IPS-18a (cell line): ENCODE data around the gene RXFP2.

Source experiments
- H3K27ac ChIP-seq: one replicate; pipeline ENCODE4 v1.5.1; 2013; ENCODE audit warnings: low read length
- H3K27me3 ChIP-seq: one replicate; pipeline ENCODE4 v1.6.1; 2013; ENCODE audit warnings: mild to moderate bottlenecking, low read length; ENCODE audit not compliant: control insufficient read depth, insufficient read depth
- H3K36me3 ChIP-seq: one replicate; pipeline ENCODE4 v1.6.1; 2013; ENCODE audit warnings: low read depth, low read length; ENCODE audit not compliant: control insufficient read depth
- H3K4me1 ChIP-seq: one replicate; pipeline ENCODE4 v1.6.1; 2013; ENCODE audit warnings: low read depth, low read length; ENCODE audit not compliant: control insufficient read depth
- H3K4me3 ChIP-seq: one replicate; pipeline ENCODE4 v1.5.1; 2013; ENCODE audit warnings: low read length
- H3K9ac ChIP-seq: one replicate; pipeline ENCODE4 v1.6.1; 2013; ENCODE audit warnings: mild to moderate bottlenecking, low read length, moderate library complexity
- H3K9me3 ChIP-seq: one replicate; pipeline ENCODE4 v1.6.1; 2013; ENCODE audit warnings: low read depth, low read length; ENCODE audit not compliant: control insufficient read depth

The RXFP2 gene

DNA sequence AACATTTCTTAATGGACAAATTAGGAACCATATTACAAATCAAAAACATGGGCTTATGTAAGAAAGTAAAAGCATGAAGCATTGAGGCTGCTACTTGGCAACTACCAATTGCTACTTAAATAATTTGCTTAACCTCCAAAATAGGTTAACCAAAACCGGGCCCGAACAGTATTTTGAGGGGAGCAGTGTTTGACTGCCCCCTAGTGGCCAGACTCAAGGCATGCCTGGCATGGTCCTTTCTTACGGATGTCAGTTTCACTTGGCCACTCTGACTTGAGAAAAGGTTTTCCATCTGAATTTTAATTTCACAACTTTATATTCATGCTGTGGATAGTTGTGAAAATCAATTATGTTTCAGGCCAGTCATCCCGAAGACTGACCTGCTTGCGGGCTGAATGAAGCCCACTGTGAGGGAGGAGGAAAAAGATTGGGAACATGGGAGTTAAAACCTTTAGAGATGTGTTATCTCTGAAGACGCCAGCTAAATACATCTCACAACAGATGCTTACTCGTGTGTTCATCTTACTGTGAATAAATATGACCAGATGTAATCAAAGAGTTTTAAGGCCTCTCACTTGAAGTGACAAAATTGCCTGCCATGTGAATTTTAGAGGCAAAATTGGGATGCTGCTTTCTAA, 2.9 kb downstream of the RXFP2 start:
- no peak overlapping the region for H3K4me3 ChIP-seq
- H3K4me1 ChIP-seq = no peaks in the 10 kb centered on the region
- H3K27ac ChIP-seq = no peak overlapping the region
- no peak overlapping the region for H3K9ac ChIP-seq
- H3K9me3 ChIP-seq = no peaks in the 10 kb centered on the region
- H3K36me3 ChIP-seq = no peaks in the 10 kb centered on the region
- no peaks in the 10 kb centered on the region for H3K27me3 ChIP-seq

DNA sequence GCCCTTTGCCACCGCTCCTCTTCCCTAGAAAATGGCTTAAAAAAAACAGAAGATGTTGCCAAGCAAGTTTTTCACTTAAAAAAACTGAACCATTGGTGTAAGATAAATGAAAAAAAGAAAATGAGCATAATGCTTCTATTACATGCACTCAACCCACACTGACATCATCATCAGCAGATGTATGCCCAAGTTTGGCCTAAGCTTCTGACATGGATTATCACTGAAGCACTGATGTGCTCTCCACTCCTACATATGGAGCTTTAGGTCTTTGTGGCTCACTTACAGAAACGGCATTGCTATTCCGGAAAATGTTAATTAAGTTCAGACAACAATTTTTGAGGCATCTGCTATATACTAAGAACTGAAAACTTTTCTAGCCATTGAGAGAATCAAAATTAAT, 8.0 kb downstream of the RXFP2 start:
- no peak overlapping the region for H3K9ac ChIP-seq
- no peaks in the 10 kb centered on the region for H3K4me1 ChIP-seq
- H3K9me3 ChIP-seq = no peaks in the 10 kb centered on the region
- H3K27ac ChIP-seq = no peak overlapping the region
- H3K4me3 ChIP-seq = no peak overlapping the region
- H3K27me3 ChIP-seq = no peaks in the 10 kb centered on the region
- H3K36me3 ChIP-seq = no peaks in the 10 kb centered on the region

DNA sequence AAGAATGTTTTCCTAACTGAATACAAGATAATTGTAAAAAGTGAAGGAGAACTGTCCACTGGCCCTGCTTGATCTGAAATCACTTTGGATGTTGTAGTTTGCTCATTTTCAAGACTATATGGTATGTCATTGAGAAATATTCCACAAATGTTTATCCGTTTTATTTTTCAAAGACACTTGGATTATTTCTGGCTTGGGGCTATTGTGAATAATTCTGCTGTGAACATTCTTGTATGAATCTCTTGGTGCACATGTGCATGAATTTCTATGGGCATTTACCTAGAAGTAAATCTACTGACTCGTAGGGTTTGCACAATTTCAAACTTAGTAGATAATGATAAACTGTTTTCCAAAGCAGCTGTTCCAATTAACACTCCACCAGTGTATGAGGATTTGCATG, 8.6 kb downstream of the RXFP2 start:
- no peaks in the 10 kb centered on the region for H3K36me3 ChIP-seq
- no peak overlapping the region for H3K27ac ChIP-seq
- no peaks in the 10 kb centered on the region for H3K27me3 ChIP-seq
- no peak overlapping the region for H3K4me3 ChIP-seq
- H3K9me3 ChIP-seq = no peaks in the 10 kb centered on the region
- no peak overlapping the region for H3K9ac ChIP-seq
- H3K4me1 ChIP-seq = no peaks in the 10 kb centered on the region

DNA sequence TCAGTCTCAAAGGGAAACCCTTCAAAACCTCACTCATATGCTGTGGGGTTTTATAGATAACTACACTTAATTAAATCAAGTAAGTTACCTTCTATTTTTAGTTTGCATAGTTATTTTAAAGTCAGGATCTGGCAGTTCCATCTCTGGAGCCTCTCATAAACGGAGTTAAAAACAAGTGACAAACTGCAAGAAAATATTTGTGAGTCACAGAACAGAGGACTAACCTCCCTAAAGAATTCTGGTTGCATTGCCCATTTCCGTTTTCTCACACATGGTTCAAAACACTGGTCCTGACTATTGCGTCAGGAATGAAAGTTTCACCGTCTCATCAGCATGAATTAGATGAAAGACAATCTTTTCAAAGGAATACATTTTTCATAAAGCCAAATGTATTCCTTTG, 10.6 kb downstream of the RXFP2 start:
- H3K27ac ChIP-seq = no peak overlapping the region
- H3K9ac ChIP-seq = no peak overlapping the region
- H3K9me3 ChIP-seq = no peaks in the 10 kb centered on the region
- H3K4me1 ChIP-seq = no peaks in the 10 kb centered on the region
- H3K27me3 ChIP-seq = no peaks in the 10 kb centered on the region
- no peaks in the 10 kb centered on the region for H3K36me3 ChIP-seq
- no peak overlapping the region for H3K4me3 ChIP-seq

DNA sequence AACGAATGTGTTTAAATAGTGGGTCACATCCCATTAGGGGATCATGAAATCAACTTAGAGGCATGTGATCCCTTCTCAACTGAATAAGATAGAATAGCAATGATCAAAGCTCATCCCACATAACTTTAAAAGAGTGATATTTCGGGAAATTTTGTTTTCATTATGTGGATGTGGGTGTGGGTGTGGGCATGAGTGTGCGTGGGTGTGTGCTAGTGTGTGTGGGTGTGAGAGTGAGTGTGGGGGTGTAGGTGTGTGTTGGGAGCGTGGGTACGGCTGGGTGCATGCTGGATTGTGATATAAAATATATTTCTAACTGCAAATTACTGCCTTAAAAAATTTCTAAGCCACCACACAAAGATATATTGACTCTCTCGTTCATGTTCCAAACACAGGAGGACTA, 15.9 kb downstream of the RXFP2 start:
- H3K4me3 ChIP-seq = no peak overlapping the region

DNA sequence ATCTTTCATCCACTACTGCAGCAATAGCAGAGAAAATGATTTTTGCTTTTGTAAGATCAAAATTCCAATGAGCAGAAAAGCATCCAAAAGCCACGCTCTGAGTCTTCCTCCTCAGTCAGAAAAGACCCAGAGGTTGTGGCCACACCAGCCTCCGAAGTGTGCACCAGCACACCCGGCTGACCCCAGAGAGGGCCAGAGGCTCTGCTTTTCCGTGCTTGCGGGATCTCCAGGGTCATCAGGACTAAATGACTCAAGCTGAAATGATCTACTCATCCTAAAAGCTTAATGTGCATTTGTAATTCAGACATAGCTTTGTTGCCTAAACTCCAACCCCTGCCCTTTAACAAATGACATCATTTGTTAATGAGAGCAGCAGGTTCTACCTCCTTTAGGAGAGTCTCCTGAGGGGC, 16.5 kb downstream of the RXFP2 start:
- no peaks in the 10 kb centered on the region for H3K27me3 ChIP-seq
- no peak overlapping the region for H3K4me3 ChIP-seq
- no peaks in the 10 kb centered on the region for H3K4me1 ChIP-seq
- H3K9ac ChIP-seq = no peak overlapping the region
- no peaks in the 10 kb centered on the region for H3K9me3 ChIP-seq
- H3K27ac ChIP-seq = no peak overlapping the region
- H3K36me3 ChIP-seq = no peaks in the 10 kb centered on the region

More for the DNA sequence above, 15.9 kb downstream of the RXFP2 start:
- Histone ChIP-seq H3K36me3 (no peaks in the 10 kb centered on the region), H3K4me1 (no peaks in the 10 kb centered on the region), H3K9me3 (no peaks in the 10 kb centered on the region), H3K27me3 (no peaks in the 10 kb centered on the region), H3K9ac (no peak overlapping the region), H3K27ac (no peak overlapping the region)

DNA sequence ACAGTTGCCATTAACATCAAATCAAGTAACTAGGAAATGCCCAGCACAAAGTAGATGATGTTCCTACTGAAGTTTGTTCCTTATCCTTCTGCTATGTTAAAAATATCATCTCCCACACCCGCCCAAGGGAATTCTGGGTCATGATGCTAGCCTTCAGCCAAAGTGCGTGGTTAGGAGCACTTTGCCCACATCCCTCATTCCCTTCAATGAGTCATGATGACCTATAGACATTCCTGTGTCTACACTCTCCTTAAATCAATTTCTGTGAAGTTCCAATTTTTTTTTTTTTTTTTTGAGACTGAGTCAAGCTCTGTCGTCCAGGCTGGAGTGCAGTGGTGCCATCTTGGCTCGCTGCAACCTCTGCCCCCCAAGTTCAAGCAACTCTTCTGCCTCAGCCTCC, 17.0 kb downstream of the RXFP2 start:
- Histone ChIP-seq H3K9ac (no peak overlapping the region), H3K4me1 (no peaks in the 10 kb centered on the region), H3K36me3 (no peaks in the 10 kb centered on the region), H3K9me3 (no peaks in the 10 kb centered on the region), H3K27me3 (no peaks in the 10 kb centered on the region), H3K27ac (no peak overlapping the region), H3K4me3 (no peak overlapping the region)

DNA sequence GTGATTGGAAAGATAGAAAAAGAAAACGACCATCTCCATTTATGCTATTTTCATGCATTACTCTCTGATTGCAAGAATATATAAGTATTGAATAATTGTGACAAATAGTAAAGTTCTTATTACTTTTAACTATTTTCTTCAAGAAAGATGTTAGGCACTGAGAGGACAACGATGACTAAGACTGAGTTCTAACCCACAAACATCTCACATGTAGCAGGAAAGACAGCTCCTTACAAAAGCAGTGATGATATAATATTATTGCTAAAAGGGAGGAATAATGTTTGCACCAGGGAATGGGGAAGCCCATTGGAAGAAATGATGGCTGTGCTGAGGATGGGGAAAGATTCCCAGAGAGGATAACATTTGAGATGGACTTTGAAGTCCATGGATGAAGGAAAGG, 22.6 kb downstream of the RXFP2 start:
- Histone ChIP-seq H3K9ac (no peak overlapping the region), H3K36me3 (no peaks in the 10 kb centered on the region), H3K4me1 (peaks cover 11% of the 10 kb centered on the region), H3K9me3 (no peaks in the 10 kb centered on the region), H3K27me3 (no peaks in the 10 kb centered on the region), H3K27ac (no peak overlapping the region), H3K4me3 (no peak overlapping the region)

DNA sequence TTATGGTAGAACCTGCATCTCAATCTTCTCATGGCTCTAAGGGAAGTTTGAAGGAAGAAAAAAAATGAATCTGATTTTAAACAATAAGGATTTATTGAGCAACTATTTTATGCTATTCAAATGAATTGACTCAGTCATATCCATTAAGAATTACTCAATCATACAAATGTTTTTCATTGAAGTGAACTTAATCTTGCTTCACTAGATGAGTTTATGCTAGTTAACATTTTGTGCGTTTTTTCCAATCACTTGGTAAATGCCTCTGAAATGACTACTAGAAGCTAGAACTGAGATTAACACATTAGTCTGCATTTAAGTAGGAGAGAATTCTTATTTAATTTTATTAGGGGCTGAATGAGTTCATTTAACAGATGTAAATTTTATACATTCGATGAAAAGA, 25.2 kb downstream of the RXFP2 start:
- Histone ChIP-seq H3K4me1 (peaks cover 11% of the 10 kb centered on the region), H3K9me3 (no peaks in the 10 kb centered on the region), H3K36me3 (no peaks in the 10 kb centered on the region), H3K27me3 (no peaks in the 10 kb centered on the region), H3K4me3 (no peak overlapping the region), H3K27ac (no peak overlapping the region), H3K9ac (no peak overlapping the region)

- H3K36me3 ChIP-seq = no peaks in the 10 kb centered on the region
- H3K4me3 ChIP-seq = no peak overlapping the region
- peaks cover 11% of the 10 kb centered on the region for H3K4me1 ChIP-seq
- H3K27ac ChIP-seq = no peak overlapping the region
- no peak overlapping the region for H3K9ac ChIP-seq
- H3K9me3 ChIP-seq = no peaks in the 10 kb centered on the region
- H3K27me3 ChIP-seq = no peaks in the 10 kb centered on the region
Observed at GRCh38 chr13:31765138-31765785, 25.9 kb downstream of the RXFP2 start.

DNA sequence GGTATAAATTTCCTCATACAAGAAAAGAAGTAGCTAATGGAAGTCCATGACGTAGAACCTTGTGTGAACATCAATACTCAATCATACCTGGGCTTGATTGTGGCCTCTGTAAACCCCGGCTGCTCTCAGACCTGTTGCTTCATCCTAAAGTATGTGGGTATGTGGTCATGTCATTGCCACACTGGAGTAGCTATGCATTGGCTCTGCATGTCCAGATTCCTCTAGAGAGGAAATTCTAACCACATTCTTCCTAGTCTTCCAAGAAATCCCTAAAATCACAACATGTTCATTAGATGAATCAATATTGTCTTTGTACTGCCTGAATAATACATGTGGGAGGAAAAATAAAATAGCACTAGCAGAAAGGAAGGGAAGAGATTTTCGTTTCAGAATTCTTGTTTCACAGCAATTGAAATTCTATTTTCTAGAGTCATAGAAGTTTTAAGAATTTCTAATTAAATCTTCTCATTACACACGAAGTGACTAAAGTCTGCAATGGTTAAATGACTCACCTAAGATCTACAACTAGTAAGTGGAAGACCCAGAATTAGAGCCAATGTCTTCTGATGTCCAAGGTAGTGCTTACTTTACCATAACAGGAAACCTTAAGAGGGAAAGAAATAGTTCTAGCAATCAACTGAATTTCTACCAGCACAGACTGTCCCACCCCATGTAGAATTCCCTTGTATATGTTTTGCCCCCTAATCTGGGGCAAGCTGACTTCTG, 28.0 kb downstream of the RXFP2 start:
- Histone ChIP-seq H3K36me3 (no peaks in the 10 kb centered on the region), H3K9me3 (no peaks in the 10 kb centered on the region), H3K27me3 (no peaks in the 10 kb centered on the region), H3K9ac (no peak overlapping the region), H3K27ac (no peak overlapping the region), H3K4me1 (peaks cover 11% of the 10 kb centered on the region), H3K4me3 (no peak overlapping the region)

DNA sequence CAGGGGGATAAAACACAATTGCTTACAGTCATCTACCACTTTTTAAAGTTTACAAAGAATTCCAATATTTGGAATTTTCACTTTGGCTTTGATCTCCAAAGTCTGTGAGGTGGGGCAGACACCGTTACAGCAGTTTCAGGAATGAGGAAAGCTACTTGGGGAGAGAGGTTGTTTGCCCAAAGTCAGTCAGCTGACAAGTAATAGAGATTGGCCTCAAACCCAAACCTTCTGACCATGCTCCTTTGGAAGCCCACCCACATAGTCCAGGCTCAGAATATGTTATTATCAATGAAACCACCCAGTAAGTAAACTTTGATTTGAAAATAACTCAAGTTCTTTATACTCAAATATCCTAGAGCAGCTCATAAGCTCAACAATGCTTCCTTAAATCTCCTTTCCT, 29.0 kb downstream of the RXFP2 start:
- H3K9ac ChIP-seq = no peak overlapping the region
- no peaks in the 10 kb centered on the region for H3K36me3 ChIP-seq
- H3K9me3 ChIP-seq = no peaks in the 10 kb centered on the region
- peaks cover 11% of the 10 kb centered on the region for H3K4me1 ChIP-seq
- no peak overlapping the region for H3K4me3 ChIP-seq
- H3K27ac ChIP-seq = no peak overlapping the region
- no peaks in the 10 kb centered on the region for H3K27me3 ChIP-seq
